PC-9 (cell line): Measurements from ENCODE around the gene SNAP47. TPM values are rescaled to one million over a fixed set of nuclear protein-coding genes. Genes with fewer than 3 reads are reported as not detected.

Experiments
- BruUV-seq: library from RNA; stranded (reverse); fragments of 400-500 nt; replicated peaks from 2 replicates; lab custom pipeline; 2021; lab: Mats Ljungman, UMichigan
- CTCF ChIA-PET: fragments of 300-600 bp; sonication (Branson Sonifier 250); formaldehyde crosslinking; loops from one replicate; lab custom pipeline; 2022; ENCODE audit warnings: antibody characterized with exemption; lab: Charles Lee
- POLR2A ChIA-PET: fragments of 300-600 bp; sonication (Branson Sonifier 250); formaldehyde crosslinking; loops from one replicate; lab custom pipeline; 2022; ENCODE audit warnings: antibody characterized with exemption; ENCODE audit not compliant: unreplicated experiment; lab: Charles Lee
- DNase-seq, 2 experiments: peaks; one replicate each; pipeline versions ENCODE4 v3.0.0 to v3.0.0-alpha.2; 2015 to 2022; ENCODE audit warnings: mixed read lengths in 1 of 2
- H2AFZ ChIP-seq: fragments of 200-600 bp; sonication (generic); 2 replicates; pipeline ENCODE4 v1.8.1; 2017; ENCODE audit warnings: antibody characterized with exemption
- H3F3A ChIP-seq: fragments of 200-600 bp; sonication (generic); 2 replicates; pipeline ENCODE4 v1.8.1; 2017; ENCODE audit warnings: antibody characterized with exemption, mild to moderate bottlenecking, low read depth; ENCODE audit not compliant: insufficient read depth
- H3K27ac ChIP-seq: fragments of 200-600 bp; sonication (generic); 2 replicates; pipeline ENCODE4 v1.6.1; 2016; ENCODE audit warnings: mixed run types
- H3K27me3 ChIP-seq: fragments of 200-600 bp; sonication (generic); 2 replicates; pipeline ENCODE4 v1.6.1; 2016; ENCODE audit warnings: low read depth, mixed run types; ENCODE audit not compliant: insufficient read depth
- H3K36me3 ChIP-seq: fragments of 200-600 bp; sonication (generic); 2 replicates; pipeline ENCODE4 v1.6.1; 2016; ENCODE audit warnings: low read depth, mixed run types
- H3K4me1 ChIP-seq: fragments of 200-600 bp; sonication (generic); replicated peaks from 2 replicates; pipeline ENCODE4 v1.6.1; 2016; ENCODE audit warnings: mixed run types; ENCODE audit not compliant: insufficient read depth
- H3K4me2 ChIP-seq: fragments of 200-600 bp; sonication (generic); 2 replicates; pipeline ENCODE4 v1.6.1; 2017; ENCODE audit warnings: mixed run types
- H3K4me3 ChIP-seq: fragments of 200-600 bp; sonication (generic); 2 replicates; pipeline ENCODE4 v1.6.1; 2016; ENCODE audit warnings: mixed run types
- H3K79me2 ChIP-seq: fragments of 200-600 bp; sonication (generic); 2 replicates; pipeline ENCODE4 v1.6.1; 2017; ENCODE audit warnings: low read depth, mixed run types
- H3K9me2 ChIP-seq: fragments of 200-600 bp; sonication (generic); 2 replicates; pipeline ENCODE4 v1.8.1; 2017; ENCODE audit warnings: mild to moderate bottlenecking; ENCODE audit not compliant: insufficient read depth
- H3K9me3 ChIP-seq: fragments of 200-600 bp; sonication (generic); 2 replicates; pipeline ENCODE4 v1.8.1; 2016; ENCODE audit warnings: low read depth; ENCODE audit not compliant: insufficient read depth
- H4K20me1 ChIP-seq: fragments of 200-600 bp; sonication (generic); 2 replicates; pipeline ENCODE4 v1.8.1; 2017; ENCODE audit not compliant: insufficient read depth
- EZH2 ChIP-seq: fragments of 200-600 bp; sonication (generic); IDR thresholded peaks from 2 replicates; pipeline ENCODE4 v1.8.0; 2017; ENCODE audit warnings: antibody characterized with exemption, low read depth
- intact Hi-C: fragments of 100-400 bp; cut with micrococcal nuclease; formaldehyde crosslinking; loops from one replicate; pipeline ENCODE4 v1.10.0; 2022; ENCODE audit not compliant: unreplicated experiment
- total RNA-seq: library from RNA; stranded (reverse); gene quantifications from 2 replicates; pipeline ENCODE4 v1.2.3, GENCODE V29; 2021
- TF ChIP-seq, protein P1 (sequence below): fragments of 200-600 bp; sonication (generic); conservative IDR thresholded peaks from 2 replicates; pipeline ENCODE4 v1.6.1; 2017; ENCODE audit warnings: mixed run types, antibody characterized with exemption, mild to moderate bottlenecking, moderate library complexity

SNAP47 gene
- total RNA-seq, 1 experiment from 2014 or later, result 70.2 TPM

DNA sequence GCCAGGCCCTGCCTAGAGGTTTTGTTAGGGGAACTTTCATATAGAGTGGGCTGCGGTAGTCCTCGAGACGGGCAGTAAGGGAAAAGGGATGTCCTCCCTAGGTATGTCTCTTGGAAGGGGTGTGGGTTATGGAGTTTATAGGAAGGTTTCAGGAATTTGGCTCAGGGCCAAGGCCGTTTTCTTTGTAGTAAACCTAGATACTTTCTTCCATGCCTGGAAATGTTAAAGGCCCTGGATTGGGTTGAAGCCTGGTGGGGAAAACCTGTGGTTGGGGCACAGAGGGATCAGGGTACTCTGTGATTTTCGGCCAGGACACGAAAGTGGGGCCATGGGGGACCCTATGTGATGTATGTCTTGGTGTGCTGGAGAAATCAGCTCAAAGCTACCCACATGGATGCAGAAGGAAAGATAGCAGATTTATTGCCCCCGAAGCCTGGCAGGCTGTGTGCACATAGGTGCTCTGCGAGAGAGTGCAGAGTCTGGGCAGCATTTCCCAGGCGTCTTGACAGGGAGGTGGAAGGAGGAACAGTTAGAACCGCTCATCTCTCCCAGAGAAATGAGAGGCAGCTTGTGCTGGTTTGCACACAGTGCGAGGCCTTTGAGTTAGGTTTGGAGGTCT lies 1.7 kb downstream of the SNAP47 start:
- ChIA-PET POLR2A (no interaction called here), CTCF (interaction anchor here (0.6 kb wide), 1 partner anchor 860 kb away, joined by 7 read pairs; no protein-coding TSS in a partner anchor)
- intact Hi-C loops, result no loop called here
- TF ChIP-seq, protein P1, sequence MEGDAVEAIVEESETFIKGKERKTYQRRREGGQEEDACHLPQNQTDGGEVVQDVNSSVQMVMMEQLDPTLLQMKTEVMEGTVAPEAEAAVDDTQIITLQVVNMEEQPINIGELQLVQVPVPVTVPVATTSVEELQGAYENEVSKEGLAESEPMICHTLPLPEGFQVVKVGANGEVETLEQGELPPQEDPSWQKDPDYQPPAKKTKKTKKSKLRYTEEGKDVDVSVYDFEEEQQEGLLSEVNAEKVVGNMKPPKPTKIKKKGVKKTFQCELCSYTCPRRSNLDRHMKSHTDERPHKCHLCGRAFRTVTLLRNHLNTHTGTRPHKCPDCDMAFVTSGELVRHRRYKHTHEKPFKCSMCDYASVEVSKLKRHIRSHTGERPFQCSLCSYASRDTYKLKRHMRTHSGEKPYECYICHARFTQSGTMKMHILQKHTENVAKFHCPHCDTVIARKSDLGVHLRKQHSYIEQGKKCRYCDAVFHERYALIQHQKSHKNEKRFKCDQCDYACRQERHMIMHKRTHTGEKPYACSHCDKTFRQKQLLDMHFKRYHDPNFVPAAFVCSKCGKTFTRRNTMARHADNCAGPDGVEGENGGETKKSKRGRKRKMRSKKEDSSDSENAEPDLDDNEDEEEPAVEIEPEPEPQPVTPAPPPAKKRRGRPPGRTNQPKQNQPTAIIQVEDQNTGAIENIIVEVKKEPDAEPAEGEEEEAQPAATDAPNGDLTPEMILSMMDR, result no peak
- no peak for TF ChIP-seq EZH2
- peaks cover 10% of the 10 kb centered on the region; the same call in 1 of the 2 replicates for H4K20me1 ChIP-seq
- H3F3A ChIP-seq, result no peaks in the 10 kb centered on the region
- H3K9me2 ChIP-seq, result no peaks in the 10 kb centered on the region
- no peaks in the 10 kb centered on the region for H3K36me3 ChIP-seq
- H3K9me3 ChIP-seq, result no peaks in the 10 kb centered on the region
- H3K4me3 ChIP-seq, result peak overlapping the region; percentile 99; the same call in 1 of the 2 replicates
- TSS peak; percentile 13 for BruUV-seq
- no peaks in the 10 kb centered on the region for H3K27me3 ChIP-seq
- peaks cover 17% of the 10 kb centered on the region; the same call in 1 of the 2 replicates for H3K4me1 ChIP-seq
- H3K79me2 ChIP-seq, result peaks cover 73% of the 10 kb centered on the region
- no peak overlapping the region for H3K27ac ChIP-seq
- H3K4me2 ChIP-seq, result peak overlapping the region; percentile 91; the same call in 1 of the 2 replicates
- no peak for DNase-seq
- no peak overlapping the region for H2AFZ ChIP-seq

DNA sequence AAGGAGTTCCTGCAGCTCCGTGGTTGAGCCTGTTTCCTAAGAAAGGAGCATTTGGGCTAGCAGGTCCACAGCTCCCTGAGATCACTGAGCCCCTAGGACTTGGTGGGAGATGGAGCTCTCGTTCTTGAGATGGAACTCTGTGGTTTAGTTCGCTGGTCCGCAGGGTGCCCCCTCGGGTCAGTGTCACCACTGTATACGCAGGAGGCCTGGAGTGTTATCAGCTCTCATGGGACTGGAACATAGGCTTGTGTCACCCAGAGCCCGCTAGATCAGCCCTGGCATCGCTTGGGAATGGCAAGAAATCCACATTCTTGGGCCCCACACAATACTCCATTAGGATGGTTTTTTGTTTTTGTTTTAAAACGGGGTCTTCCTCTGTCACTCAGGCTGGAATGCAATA lies 3.6 kb downstream of the SNAP47 start:
- H3F3A ChIP-seq, result no peaks in the 10 kb centered on the region; the same call in 1 of the 2 replicates
- H3K36me3 ChIP-seq, result no peaks in the 10 kb centered on the region
- TF ChIP-seq EZH2, result no peak
- TF ChIP-seq, protein P1, result no peak
- H3K27ac ChIP-seq, result no peak overlapping the region
- no peaks in the 10 kb centered on the region for H3K9me2 ChIP-seq
- ChIA-PET CTCF (no interaction called here), POLR2A (no interaction called here)
- H3K27me3 ChIP-seq, result no peaks in the 10 kb centered on the region
- intact Hi-C loops, result no loop called here
- peaks cover 68% of the 10 kb centered on the region for H3K79me2 ChIP-seq
- H4K20me1 ChIP-seq, result peaks cover 19% of the 10 kb centered on the region; the same call in 1 of the 2 replicates
- H3K4me2 ChIP-seq, result no peak overlapping the region
- no TSS peak for BruUV-seq
- H3K4me3 ChIP-seq, result no peak overlapping the region
- DNase-seq, result no peak
- H3K4me1 ChIP-seq, result peaks cover 12% of the 10 kb centered on the region; the same call in 1 of the 2 replicates
- no peak overlapping the region for H2AFZ ChIP-seq
- no peaks in the 10 kb centered on the region for H3K9me3 ChIP-seq

DNA sequence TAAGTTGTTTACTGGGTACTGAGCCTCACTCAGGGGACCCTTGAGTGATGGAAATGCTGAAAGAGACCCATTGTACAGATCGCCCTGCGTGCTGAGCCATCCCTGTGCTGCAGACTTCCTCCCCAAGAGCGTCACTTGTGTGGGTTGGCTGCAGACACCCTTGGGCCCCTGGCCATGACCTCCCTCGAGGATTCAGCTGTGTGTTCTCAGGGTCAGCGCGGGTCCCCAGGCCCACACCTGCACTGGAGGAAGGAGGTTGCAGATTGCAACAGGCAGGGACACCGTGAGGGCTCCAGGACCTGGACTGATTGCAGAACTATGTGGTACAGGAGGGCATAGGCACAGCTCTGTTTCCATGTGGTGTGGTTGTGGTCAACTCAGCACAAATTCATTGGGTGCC lies 4.4 kb downstream of the SNAP47 start:
- peaks cover 63% of the 10 kb centered on the region for H3K79me2 ChIP-seq
- no peaks in the 10 kb centered on the region for H3K27me3 ChIP-seq
- no peak overlapping the region for H2AFZ ChIP-seq
- no peak overlapping the region for H3K4me3 ChIP-seq
- H3K36me3 ChIP-seq, result no peaks in the 10 kb centered on the region
- no peaks in the 10 kb centered on the region for H3K9me2 ChIP-seq
- H4K20me1 ChIP-seq, result peaks cover 20% of the 10 kb centered on the region
- BruUV-seq, result no TSS peak
- TF ChIP-seq EZH2, result no peak
- TF ChIP-seq, protein P1, result no peak
- H3F3A ChIP-seq, result no peaks in the 10 kb centered on the region; the same call in 1 of the 2 replicates
- POLR2A ChIA-PET, result no interaction called here
- DNase-seq, result no peak
- H3K4me2 ChIP-seq, result no peak overlapping the region
- intact Hi-C loops, result no loop called here
- CTCF ChIA-PET, result no interaction called here
- H3K27ac ChIP-seq, result no peak overlapping the region
- H3K9me3 ChIP-seq, result no peaks in the 10 kb centered on the region
- peaks cover 9% of the 10 kb centered on the region; the same call in 1 of the 2 replicates for H3K4me1 ChIP-seq
